ENCODE results near the gene RAB44.

RAB44 gene

DNA sequence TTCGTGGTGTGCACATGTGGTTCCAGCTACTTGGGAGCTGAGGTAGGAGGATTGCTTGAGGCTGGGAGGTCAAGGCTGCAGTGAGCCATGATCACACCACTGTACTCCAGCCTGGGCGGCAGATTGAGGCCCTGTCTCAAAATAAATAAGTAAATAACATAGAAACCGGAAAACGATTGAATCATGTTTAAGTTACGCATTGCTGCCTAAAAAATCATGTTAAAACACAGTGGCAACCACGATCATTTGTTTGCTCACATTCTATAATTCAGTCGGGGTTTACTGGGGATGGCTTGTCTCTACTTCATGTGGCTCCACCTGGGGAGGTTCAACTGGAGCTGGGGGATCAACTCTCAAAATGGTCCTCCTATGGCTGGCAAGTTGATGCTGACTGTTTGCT lies 27.4 kb upstream of the RAB44 start:
- DNase-seq, result no peak

DNA sequence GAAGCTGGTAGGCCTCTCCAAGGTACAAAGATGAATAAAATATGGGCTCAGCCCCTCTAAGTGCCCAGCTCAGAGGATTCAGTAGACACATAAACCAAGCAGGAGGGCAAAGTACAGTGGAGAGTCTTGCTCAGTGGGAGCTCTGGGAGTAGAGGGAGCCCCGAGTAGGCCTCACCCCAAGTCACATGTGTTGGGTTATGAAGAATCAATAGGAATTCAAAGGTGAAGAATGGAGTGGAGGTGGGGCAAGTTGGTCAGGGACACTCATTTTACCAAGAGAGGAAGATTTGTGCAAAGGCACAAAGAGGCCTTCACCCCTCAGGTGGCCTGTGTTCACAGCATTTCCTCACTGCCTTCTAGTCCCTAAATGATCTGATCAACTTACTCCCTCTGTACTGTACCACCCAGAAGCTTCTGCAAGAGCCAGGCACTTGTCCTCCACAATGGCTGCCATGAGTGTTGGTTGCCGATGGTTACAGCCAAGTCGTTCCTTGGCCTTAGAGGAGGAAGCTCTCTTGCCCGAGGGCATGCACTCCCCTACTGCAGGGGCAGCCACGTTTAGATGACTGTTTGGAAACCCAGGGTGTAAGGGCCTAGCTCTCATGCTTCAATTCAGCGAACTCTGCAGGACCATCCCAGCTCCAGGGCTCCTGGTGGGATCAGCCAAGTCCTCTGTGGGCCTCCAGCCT lies 25.8 kb upstream of the RAB44 start:
- no peak for DNase-seq

GRCh38 chr6:36673882-36674281 lies 23.7 kb upstream of the RAB44 start:
- DNase-seq, result no peak

DNA sequence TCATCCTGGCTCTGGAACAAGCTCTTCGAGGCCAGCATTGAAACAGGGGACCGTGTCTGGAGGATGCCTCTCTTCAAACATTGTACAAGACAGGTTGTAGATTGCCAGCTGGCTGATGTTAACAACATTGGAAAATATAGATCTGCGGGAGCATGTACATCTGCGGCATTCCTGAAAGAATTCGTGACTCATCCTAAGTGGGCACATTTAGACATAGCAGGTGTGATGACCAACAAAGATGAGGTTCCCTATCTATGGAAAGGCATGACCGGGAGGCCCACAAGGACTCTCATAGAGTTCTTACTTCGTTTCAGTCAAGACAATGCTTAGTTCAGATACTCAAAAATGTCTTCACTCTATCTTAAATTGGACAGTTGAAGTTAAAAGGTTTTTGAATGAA lies 22.7 kb upstream of the RAB44 start:
- no peak for DNase-seq

DNA sequence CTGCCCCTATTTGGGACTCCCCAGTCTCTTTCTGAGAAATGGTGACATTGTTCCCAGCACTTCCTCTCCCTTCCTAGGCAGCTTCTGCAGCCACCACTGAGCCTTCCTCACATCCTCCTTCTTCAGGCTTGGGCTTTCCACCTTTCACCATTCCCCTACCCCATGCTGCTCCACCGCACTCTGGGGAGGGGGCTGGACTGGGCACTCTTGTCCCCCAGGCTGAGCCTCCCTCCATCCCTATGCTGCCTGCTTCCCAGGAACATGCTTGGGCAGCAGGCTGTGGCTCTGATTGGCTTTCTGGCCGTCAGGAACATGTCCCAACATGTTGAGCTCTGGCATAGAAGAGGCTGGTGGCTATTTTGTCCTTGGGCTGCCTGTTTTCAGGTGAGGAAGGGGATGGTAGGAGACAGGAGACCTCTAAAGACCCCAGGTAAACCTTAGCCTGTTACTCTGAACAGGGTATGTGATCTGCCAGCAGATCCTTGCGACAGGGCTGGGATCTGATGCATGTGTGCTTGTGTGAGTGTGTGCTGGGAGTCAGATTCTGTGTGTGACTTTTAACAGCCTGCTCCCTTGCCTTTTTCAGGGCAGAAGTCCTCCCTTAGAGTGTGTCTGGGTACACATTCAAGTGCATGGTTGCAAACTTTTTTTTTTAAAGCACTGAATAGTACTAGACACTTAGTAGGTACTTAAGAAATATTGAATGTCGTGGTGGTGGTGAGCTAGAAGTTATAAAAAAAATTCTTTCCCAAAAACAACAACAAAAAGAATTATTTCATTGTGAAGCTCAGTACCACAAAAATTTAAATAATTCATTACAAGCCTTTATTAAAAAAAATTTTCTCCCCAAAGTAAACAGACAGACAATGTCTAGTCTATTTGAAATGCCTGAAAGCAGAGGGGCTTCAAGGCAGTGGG lies 21.2 kb upstream of the RAB44 start:
- no peak for DNase-seq

- DNase-seq, result no peak
Observed at GRCh38 chr6:36677059-36677749, 20.4 kb upstream of the RAB44 start.

GRCh38 chr6:36677753-36678487 lies 19.7 kb upstream of the RAB44 start:
- no peak for DNase-seq

DNA sequence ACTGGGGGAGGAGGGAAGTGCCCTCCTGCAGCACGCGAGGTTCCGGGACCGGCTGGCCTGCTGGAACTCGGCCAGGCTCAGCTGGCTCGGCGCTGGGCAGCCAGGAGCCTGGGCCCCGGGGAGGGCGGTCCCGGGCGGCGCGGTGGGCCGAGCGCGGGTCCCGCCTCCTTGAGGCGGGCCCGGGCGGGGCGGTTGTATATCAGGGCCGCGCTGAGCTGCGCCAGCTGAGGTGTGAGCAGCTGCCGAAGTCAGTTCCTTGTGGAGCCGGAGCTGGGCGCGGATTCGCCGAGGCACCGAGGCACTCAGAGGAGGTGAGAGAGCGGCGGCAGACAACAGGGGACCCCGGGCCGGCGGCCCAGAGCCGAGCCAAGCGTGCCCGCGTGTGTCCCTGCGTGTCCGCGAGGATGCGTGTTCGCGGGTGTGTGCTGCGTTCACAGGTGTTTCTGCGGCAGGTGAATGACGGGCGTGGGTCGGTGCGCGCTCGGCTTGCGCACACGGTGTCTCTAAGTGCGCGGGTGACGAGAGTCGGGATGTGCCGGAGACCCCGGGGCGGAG lies 19.1 kb upstream of the RAB44 start, which contains the start of gene CDKN1A:
CDKN1A (plus strand) TSS at position 227 of the 555 bp plus-strand sequence. CDS start 5,388 bp downstream, outside the sequence.
- DNase-seq, result peak; percentile 87

DNA sequence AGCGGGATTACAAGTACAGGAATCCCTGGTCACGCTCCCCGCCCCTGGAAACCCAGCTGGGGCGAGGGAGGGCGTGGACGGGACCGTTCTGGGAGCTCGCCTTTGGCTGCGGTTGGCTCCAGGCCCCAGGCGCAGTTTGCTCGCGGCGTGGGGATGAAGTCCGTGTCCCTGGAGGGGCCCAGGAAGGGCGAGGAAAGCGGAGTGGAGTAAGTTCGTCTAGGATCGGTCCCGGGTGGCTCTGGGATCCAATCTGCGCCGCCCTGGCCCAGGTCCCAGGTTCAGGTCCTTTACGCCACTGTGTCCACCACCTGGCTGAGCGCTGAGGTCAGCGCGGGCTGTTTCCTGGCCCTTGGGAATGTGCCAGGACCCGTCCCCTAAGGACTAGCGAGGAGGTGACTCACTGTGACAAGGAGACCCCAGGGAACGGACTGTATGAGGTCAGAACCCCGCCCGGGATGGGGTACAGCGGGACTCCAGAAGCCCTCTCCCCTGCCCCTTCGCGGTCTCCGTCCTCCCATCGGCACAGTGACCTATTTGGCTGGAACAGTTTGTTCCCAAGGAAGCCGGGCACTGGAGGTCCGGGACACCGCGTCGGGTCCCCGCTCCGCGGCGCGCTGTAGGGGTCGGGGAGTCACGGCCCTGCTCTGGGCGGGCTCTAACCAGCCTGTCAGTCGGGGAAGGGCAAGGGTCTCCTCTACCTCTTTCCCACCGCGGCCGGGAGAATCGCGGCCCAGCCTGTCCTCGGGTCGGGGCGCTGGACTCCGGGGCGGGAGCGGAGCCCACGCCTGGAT lies 18.4 kb upstream of the RAB44 start:
- no peak for DNase-seq

DNA sequence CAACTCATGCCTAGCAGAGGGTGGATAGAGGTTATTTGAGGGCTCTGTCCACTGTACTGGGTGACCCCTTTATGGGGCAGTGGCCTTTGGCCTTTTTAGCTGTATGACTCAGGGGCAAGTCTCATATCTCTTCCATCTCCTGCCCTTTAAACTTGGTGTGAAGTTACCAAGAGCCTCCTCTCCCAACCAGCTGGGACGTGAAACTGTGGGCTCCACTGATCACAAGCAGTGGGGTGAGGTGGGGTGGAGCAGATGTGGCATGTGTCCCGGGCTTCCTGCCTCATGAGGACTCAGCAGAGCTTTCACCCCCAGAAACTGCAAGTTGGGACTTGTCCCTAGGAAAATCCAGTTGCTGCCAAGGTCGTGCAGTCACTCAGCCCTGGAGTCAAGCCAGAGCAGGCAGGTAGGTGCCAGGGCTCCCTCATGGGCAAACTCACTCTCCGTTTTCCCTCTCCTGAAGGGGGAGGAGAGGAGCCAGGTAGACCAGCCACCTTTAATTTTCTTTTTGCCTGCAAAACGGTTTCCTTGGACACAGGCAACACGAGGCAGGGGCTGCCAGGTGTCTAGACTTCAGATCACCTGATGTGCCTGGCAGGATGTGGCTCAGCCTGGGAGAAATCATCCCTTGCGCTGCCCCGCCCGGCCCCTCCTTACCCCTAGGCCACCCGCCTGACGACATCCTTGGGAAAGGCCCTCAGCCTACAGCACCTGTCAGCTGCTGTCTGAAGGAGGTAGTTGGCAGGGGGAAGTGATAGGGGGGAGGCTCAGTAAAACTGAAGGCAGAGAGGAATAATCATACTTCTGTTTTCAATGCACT lies 15.1 kb upstream of the RAB44 start:
- no peak for DNase-seq

DNA sequence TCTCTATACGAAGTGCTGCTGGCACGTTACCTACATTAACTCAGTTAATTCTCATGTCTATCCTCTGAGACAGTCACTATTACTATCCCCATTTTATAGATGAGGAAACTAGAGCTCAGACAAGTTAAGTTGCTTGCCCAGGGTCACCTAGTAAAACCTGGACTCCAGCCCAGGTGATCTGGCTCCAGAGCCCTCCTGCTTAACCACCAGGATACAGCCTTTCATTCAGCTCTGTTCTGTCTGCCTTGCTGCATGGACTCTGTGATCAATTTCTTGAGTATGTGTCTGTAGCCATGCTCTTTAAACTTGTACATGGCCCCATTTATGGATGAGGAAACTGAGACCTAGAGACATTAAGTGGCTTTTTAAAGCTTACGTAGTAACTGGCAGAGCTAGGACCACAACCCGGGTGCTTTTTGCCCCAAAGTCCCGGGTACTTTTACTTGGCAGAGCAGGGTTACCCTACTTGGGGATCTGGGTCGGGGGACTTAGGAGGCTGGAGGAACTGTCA lies 14.4 kb upstream of the RAB44 start:
- DNase-seq, result no peak

DNA sequence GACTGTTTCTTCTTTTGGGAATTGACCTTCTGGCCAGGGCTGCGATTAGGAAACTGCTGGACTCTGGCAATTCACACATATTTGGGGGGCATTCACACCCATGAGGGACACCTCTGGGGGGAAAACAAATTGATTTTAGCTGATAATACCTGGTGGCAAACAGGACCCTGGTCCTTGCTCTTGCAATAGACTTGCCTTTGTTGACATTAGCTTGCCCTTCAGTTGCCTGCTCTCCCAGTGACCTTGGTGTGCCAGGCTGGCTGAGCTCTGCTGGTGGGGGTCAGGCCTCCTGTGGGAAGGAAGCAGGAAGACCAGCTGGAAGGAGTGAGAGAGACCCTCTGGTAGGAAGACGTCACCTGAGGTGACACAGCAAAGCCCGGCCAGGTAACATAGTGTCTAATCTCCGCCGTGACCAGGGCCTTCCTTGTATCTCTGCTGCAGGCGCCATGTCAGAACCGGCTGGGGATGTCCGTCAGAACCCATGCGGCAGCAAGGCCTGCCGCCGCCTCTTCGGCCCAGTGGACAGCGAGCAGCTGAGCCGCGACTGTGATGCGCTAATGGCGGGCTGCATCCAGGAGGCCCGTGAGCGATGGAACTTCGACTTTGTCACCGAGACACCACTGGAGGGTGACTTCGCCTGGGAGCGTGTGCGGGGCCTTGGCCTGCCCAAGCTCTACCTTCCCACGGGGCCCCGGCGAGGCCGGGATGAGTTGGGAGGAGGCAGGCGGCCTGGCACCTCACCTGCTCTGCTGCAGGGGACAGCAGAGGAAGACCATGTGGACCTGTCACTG lies 13.8 kb upstream of the RAB44 start:
- DNase-seq, result no peak

DNA sequence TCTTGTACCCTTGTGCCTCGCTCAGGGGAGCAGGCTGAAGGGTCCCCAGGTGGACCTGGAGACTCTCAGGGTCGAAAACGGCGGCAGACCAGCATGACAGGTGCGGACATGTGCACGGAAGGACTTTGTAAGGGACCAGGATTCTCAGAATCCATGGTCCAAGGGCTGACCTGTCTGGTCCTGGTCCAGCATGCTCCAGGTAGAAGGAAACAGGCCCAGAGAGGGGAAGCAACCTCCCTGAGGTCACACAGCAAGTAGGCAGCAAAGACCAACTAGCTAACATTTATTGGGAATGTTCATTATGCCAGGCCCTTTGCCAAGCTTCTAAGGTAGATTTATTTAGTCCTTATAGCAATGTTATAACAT lies 13.2 kb upstream of the RAB44 start:
- no peak for DNase-seq

DNA sequence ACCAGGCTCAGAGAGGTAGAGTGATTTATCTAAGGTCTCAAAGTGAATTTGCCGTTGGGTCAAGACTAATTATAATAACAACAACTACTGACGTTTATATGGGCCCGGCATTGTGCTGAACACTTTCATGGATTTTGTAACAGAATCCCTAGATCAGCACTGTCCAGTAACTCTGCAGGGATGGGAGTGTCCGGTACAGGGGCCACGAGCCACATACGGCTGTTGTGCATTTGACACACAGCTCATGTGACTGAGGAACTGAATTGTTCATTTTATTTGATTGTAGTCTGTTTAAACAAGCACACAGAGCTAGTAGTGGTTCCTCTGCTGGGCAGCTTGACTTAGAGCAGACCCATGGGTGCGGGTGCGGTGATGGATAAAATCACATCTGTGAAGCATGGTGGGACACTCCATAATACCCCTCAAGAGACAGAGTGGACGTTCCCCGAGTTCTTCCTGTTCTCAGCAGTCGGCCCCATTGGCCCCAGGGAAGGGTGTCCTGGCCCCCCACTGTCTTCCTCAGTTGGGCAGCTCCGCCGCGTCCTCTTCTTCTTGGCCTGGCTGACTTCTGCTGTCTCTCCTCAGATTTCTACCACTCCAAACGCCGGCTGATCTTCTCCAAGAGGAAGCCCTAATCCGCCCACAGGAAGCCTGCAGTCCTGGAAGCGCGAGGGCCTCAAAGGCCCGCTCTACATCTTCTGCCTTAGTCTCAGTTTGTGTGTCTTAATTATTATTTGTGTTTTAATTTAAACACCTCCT lies 12.3 kb upstream of the RAB44 start:
- DNase-seq, result no peak

- no peak for DNase-seq
Observed at GRCh38 chr6:36685926-36686667, 11.5 kb upstream of the RAB44 start.

DNA sequence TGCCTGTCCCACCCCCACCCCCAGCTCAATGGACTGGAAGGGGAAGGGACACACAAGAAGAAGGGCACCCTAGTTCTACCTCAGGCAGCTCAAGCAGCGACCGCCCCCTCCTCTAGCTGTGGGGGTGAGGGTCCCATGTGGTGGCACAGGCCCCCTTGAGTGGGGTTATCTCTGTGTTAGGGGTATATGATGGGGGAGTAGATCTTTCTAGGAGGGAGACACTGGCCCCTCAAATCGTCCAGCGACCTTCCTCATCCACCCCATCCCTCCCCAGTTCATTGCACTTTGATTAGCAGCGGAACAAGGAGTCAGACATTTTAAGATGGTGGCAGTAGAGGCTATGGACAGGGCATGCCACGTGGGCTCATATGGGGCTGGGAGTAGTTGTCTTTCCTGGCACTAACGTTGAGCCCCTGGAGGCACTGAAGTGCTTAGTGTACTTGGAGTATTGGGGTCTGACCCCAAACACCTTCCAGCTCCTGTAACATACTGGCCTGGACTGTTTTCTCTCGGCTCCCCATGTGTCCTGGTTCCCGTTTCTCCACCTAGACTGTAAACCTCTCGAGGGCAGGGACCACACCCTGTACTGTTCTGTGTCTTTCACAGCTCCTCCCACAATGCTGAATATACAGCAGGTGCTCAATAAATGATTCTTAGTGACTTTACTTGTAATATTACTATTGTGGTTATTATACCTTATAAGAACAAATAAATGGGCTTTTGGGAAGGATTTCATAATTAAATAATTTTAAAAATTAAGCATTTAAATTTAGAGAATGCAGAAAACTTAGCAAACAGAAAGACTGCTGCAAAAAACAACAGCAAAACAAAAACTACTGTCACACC lies 10.7 kb upstream of the RAB44 start:
- no peak for DNase-seq

DNA sequence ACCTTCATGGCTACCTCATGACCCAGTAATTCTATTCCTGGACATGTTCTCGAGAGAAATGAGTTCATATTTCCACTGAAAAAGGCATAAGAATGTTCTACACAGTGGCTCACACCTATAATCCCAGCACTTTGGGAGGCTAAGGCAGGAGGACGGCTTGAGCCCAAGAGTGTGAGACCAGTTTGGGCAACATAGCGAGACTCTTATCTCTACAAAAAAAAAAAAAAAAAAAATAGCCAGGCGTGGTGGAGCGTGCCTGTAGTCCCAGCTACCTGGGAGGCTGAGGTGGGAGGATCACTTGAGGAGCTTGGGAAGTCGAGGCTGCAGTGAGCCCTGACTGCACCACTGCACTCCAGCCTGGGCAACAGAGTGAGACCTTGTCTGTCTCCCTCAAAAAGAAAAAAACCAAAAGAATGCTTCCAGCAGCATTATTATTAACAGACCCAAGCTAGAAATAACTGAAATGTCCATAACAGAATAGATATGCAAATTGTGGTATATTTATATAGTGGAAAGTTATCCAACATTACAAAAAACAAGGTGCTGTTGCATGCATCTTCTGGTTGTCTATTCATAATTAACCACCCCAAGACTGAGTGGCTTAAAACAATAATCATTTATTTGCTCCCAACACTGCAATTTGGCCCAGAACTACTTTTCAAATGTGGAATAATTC lies 9.4 kb upstream of the RAB44 start:
- no peak for DNase-seq
